GM13977 (cell line): Measurements from ENCODE around the gene P2RX4.

ENCODE experiments used
- DNase-seq: peaks from one replicate; pipeline ENCODE4 v3.0.0; 2012; ENCODE audit warnings: low spot score
- in situ Hi-C: fragments of 300-500 bp; cut with MboI; formaldehyde crosslinking; loops from one replicate; pipeline ENCODE4 v1.12.0; 2022; ENCODE audit warnings: low sequenced_read_pairs, low pct_unique_long_range_greater_than_20kb, mixed read lengths, inconsistent platforms; ENCODE audit not compliant: unreplicated experiment
- TF ChIP-seq, protein P1 (sequence below): IDR thresholded peaks from 2 replicates; pipeline ENCODE4 v1.5.1; 2012; ENCODE audit warnings: mild to moderate bottlenecking, control low read depth; ENCODE audit not compliant: insufficient read depth; ENCODE audit errors: extremely low read depth, missing control alignments

P2RX4 gene

DNA sequence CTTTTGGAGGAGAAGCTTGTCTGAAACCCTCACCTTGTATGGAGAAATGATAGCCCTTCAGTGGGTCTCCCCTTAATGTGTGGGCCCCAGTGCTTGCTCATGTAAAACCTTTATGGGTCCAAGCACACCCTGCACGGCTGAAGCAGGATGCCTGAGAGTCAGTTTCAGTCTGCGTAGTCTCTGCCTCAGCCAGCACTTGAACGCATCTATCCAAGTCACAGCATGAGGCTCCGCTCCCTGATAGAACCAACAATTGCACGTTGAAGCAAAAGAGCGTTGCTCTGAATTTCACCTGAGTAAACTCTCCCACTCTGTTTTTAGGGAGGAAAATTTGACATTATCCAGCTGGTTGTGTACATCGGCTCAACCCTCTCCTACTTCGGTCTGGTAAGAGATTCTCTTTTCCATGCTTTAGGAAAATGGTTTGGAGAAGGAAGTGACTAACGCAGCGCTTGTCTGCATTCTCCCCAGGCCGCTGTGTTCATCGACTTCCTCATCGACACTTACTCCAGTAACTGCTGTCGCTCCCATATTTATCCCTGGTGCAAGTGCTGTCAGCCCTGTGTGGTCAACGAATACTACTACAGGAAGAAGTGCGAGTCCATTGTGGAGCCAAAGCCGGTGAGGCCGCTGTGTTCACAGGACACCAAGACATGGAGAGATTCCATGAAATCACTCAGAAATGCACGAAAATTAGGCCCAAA lies 33.0 kb upstream of the P2RX4 start:
- in situ Hi-C loops = no loop called here
- DNase-seq = no peak
- TF ChIP-seq, protein P1, sequence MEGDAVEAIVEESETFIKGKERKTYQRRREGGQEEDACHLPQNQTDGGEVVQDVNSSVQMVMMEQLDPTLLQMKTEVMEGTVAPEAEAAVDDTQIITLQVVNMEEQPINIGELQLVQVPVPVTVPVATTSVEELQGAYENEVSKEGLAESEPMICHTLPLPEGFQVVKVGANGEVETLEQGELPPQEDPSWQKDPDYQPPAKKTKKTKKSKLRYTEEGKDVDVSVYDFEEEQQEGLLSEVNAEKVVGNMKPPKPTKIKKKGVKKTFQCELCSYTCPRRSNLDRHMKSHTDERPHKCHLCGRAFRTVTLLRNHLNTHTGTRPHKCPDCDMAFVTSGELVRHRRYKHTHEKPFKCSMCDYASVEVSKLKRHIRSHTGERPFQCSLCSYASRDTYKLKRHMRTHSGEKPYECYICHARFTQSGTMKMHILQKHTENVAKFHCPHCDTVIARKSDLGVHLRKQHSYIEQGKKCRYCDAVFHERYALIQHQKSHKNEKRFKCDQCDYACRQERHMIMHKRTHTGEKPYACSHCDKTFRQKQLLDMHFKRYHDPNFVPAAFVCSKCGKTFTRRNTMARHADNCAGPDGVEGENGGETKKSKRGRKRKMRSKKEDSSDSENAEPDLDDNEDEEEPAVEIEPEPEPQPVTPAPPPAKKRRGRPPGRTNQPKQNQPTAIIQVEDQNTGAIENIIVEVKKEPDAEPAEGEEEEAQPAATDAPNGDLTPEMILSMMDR = no peak

DNA sequence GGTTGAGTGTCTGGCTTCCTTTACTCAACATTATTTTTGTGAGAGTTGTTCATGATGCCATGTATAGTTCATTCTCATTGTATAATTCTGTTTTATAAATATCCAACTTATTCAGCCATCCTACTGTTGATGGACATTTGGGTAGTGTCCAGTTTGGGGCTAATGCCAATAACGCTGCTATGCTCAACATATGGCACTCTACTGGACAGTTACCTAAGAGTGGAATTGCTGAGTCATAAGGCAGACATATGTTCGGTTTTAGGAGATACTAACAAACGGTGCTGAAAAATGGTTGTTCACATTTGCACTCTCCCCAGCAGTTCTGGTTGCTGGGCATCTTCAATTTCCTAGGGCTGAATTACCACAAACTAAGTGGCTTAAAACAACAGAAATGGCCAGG lies 28.7 kb upstream of the P2RX4 start:
- TF ChIP-seq, protein P1 = no peak
- in situ Hi-C loops = no loop called here
- no peak for DNase-seq

DNA sequence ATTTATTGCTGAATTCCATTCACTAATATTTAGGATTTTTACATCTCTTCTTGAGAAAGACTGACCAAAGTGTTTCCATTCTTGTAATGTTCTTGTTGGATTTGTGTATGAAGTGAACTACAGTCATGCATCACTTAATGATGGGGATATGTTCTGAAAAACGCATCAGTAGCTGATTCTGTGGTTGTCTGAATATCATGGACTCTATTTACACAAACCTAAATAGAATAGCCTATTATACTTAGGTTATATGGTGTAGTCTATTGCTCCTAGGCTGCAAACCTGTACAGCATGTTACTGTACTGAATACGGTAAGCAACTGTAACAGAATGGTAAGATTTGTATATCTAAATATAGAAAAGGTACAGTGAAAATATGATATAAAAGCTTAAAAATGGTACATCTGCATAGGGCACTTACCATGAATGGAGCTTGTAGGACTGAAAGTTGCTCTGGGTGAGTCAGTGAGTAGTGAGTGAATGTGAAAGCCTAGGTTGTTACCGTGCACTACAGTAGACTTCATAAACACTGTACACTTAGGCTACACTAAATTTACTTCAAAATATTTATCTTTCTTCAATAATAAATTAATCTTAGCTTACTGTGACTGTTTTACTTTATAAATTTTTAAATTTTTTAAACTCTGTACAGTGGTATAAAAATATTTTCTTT lies 27.6 kb upstream of the P2RX4 start:
- in situ Hi-C loops = no loop called here
- TF ChIP-seq, protein P1 = no peak
- no peak for DNase-seq

DNA sequence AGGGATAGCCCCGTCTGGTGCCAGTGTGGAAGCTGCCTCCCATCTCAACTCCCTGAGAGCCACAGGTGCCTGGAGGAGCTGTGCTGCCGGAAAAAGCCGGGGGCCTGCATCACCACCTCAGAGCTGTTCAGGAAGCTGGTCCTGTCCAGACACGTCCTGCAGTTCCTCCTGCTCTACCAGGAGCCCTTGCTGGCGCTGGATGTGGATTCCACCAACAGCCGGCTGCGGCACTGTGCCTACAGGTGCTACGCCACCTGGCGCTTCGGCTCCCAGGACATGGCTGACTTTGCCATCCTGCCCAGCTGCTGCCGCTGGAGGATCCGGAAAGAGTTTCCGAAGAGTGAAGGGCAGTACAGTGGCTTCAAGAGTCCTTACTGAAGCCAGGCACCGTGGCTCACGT lies 25.5 kb upstream of the P2RX4 start:
- in situ Hi-C loops = no loop called here
- TF ChIP-seq, protein P1 = no peak
- no peak for DNase-seq

DNA sequence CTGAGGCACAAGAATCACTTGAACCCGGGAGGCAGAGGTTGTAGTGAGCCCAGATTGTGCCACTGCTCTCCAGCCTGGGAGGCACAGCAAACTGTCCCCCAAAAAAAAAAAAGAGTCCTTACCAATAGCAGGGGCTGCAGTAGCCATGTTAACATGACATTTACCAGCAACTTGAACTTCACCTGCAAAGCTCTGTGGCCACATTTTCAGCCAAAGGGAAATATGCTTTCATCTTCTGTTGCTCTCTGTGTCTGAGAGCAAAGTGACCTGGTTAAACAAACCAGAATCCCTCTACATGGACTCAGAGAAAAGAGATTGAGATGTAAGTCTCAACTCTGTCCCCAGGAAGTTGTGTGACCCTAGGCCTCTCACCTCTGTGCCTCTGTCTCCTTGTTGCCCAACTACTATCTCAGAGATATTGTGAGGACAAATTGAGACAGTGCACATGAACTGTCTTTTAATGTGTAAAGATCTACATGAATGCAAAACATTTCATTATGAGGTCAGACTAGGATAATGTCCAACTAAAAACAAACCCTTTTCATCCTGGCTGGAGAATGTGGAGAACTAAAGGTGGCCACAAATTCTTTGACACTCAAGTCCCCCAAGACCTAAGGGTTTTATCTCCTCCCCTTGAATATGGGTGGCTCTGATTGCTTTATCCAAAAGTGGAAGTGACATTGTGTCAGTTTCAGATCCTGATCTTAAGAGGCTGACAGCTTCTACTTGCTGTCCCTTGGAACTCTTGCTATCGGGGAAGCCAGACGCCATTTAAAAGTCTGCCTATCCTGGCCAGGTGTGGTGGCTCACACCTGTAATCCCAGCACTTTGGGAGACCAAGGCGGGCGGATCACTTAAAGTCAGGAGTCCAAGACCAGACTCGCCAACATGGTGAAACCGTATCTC lies 24.7 kb upstream of the P2RX4 start:
- in situ Hi-C loops = no loop called here
- no peak for DNase-seq
- TF ChIP-seq, protein P1 = no peak

DNA sequence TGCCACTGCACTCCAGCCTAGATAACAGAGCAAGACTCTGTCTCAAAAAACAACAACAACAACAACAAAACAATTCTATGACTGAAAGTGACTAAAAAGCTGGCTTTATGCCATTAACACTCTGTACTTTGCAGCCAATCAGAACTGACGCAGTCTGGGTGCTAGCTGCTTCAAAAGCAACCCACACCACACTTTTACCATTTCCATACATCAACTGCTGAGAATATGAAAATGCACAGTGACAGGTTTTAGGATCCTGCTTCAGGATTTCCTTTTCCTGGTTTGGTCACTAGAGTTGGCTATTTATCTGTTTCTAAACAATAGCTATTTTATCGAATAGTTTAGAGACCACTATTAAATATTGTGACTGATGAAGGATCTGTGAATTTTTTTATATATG lies 23.1 kb upstream of the P2RX4 start:
- DNase-seq = no peak
- in situ Hi-C loops = no loop called here
- TF ChIP-seq, protein P1 = no peak
